ENCODE measurements around the gene BLOC1S2. TPM values are rescaled to one million over a fixed set of nuclear protein-coding genes. Genes with fewer than 3 reads are reported as not detected.

BLOC1S2 gene
- polyA plus RNA-seq, 1 donor from 2014 or later = 299 TPM

DNA sequence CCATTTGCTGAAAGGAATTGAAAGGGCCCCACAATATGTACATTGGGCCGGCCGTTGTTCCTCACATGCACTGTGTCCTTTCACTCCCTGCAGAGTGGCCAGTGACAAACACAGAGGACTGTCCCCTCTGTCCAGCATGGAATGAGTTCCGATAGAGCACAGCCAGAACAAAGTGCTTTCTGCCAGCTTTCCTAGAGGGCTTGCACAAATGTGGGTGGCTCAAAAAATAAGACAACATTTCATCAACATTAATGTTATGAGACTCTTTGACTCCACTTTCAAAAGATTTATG is 41.2 kb upstream of the BLOC1S2 start:
- no peaks in the 10 kb centered on the region for H3F3A ChIP-seq (ENCODE audit: insufficient read depth, low read length, poor library complexity, severe bottlenecking)
- no peaks in the 10 kb centered on the region for H4K20me1 ChIP-seq (ENCODE audit: insufficient read depth)
- H3K36me3 ChIP-seq (ENCODE audit: insufficient read depth, low read length) = no peaks in the 10 kb centered on the region
- no peaks in the 10 kb centered on the region for H3K9me3 ChIP-seq (ENCODE audit: low read length)
- H3K27ac ChIP-seq (ENCODE audit: low read length) = no peak overlapping the region
- peaks cover 12% of the 10 kb centered on the region for H3K27me3 ChIP-seq (ENCODE audit: insufficient read depth, low read depth, low read length)
- H3K9ac ChIP-seq (ENCODE audit: low read length) = no peak overlapping the region
- H2AFZ ChIP-seq (ENCODE audit: low read depth, low read length) = no peak overlapping the region
- H3K4me2 ChIP-seq (ENCODE audit: low read length) = no peak overlapping the region
- H3K9me2 ChIP-seq (ENCODE audit: insufficient read depth, low read length) = no peaks in the 10 kb centered on the region
- no peak overlapping the region for H3K4me3 ChIP-seq (ENCODE audit: low read length)
- no peaks in the 10 kb centered on the region for H3K79me2 ChIP-seq (replicated peaks; ENCODE audit: insufficient read depth, low read length)
- TF ChIP-seq, protein P1, sequence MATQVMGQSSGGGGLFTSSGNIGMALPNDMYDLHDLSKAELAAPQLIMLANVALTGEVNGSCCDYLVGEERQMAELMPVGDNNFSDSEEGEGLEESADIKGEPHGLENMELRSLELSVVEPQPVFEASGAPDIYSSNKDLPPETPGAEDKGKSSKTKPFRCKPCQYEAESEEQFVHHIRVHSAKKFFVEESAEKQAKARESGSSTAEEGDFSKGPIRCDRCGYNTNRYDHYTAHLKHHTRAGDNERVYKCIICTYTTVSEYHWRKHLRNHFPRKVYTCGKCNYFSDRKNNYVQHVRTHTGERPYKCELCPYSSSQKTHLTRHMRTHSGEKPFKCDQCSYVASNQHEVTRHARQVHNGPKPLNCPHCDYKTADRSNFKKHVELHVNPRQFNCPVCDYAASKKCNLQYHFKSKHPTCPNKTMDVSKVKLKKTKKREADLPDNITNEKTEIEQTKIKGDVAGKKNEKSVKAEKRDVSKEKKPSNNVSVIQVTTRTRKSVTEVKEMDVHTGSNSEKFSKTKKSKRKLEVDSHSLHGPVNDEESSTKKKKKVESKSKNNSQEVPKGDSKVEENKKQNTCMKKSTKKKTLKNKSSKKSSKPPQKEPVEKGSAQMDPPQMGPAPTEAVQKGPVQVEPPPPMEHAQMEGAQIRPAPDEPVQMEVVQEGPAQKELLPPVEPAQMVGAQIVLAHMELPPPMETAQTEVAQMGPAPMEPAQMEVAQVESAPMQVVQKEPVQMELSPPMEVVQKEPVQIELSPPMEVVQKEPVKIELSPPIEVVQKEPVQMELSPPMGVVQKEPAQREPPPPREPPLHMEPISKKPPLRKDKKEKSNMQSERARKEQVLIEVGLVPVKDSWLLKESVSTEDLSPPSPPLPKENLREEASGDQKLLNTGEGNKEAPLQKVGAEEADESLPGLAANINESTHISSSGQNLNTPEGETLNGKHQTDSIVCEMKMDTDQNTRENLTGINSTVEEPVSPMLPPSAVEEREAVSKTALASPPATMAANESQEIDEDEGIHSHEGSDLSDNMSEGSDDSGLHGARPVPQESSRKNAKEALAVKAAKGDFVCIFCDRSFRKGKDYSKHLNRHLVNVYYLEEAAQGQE (IDR thresholded peaks at IDR 0.05; ENCODE audit: borderline replicate concordance) = no peak
- TF ChIP-seq RAD21 (conservative IDR thresholded peaks at IDR 0.05) = no peak
- TF ChIP-seq, protein P2, sequence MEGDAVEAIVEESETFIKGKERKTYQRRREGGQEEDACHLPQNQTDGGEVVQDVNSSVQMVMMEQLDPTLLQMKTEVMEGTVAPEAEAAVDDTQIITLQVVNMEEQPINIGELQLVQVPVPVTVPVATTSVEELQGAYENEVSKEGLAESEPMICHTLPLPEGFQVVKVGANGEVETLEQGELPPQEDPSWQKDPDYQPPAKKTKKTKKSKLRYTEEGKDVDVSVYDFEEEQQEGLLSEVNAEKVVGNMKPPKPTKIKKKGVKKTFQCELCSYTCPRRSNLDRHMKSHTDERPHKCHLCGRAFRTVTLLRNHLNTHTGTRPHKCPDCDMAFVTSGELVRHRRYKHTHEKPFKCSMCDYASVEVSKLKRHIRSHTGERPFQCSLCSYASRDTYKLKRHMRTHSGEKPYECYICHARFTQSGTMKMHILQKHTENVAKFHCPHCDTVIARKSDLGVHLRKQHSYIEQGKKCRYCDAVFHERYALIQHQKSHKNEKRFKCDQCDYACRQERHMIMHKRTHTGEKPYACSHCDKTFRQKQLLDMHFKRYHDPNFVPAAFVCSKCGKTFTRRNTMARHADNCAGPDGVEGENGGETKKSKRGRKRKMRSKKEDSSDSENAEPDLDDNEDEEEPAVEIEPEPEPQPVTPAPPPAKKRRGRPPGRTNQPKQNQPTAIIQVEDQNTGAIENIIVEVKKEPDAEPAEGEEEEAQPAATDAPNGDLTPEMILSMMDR (IDR thresholded peaks at IDR 0.05; ENCODE audit: poor library complexity, severe bottlenecking) = no peak
- TF ChIP-seq EP300 (conservative IDR thresholded peaks at IDR 0.05; ENCODE audit: poor library complexity, severe bottlenecking) = no peak
- no peak for TF ChIP-seq MXI1 (conservative IDR thresholded peaks at IDR 0.05; ENCODE audit: poor library complexity, severe bottlenecking)

DNA sequence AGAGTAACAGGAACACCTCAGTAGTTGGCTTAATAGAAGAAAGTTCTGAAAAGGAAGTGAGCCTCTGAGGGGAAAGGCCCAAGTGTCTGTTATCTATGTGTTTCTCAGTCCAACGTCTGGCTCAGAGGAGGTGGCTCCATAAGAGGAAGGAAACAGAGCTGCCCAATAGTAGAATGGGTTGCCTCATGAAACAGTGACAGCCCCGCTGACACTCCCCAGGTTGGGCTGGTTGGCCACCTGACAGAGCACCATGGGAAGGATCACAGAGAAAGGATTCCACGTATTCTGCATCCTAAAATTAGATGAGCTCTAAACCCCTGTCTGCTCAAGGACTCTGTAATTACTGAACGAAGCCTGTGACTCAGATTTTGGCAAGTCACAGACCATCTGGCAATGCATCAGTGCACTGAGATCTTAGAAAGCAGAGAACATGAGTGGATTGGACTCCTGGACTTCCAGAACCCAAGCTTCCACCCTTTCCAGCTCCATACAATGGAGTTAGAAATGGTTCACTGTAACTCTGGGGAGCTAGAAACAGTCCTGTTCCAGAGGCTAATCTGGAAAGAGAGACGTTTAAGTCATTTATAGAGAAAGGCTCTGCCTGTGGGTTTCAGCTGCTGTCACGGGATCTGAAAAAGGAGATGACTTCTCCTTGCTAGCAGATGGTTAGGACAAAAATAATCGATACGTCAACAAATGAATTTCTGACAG is 40.7 kb upstream of the BLOC1S2 start:
- H2AFZ ChIP-seq (ENCODE audit: low read depth, low read length) = no peak overlapping the region

More for the DNA sequence above, 40.7 kb upstream of the BLOC1S2 start:
- H3K36me3 ChIP-seq (ENCODE audit: insufficient read depth, low read length) = no peaks in the 10 kb centered on the region
- H3K4me2 ChIP-seq (ENCODE audit: low read length) = no peak overlapping the region
- H3F3A ChIP-seq (ENCODE audit: insufficient read depth, low read length, poor library complexity, severe bottlenecking) = no peaks in the 10 kb centered on the region
- H3K27ac ChIP-seq (ENCODE audit: low read length) = no peak overlapping the region
- H3K9me3 ChIP-seq (ENCODE audit: low read length) = no peaks in the 10 kb centered on the region
- H3K9me2 ChIP-seq (ENCODE audit: insufficient read depth, low read length) = no peaks in the 10 kb centered on the region
- TF ChIP-seq EZH2 (IDR thresholded peaks at IDR 0.05; ENCODE audit: borderline replicate concordance, insufficient read depth, low read length, poor library complexity, severe bottlenecking) (no peak), SMC3 (conservative IDR thresholded peaks at IDR 0.05; ENCODE audit: poor library complexity) (no peak), POLR2AphosphoS5 (IDR thresholded peaks at IDR 0.05) (no peak), TAF1 (IDR thresholded peaks at IDR 0.05; ENCODE audit: low read depth) (no peak), MXI1 (conservative IDR thresholded peaks at IDR 0.05; ENCODE audit: poor library complexity, severe bottlenecking) (no peak), RAD21 (conservative IDR thresholded peaks at IDR 0.05) (no peak), EP300 (conservative IDR thresholded peaks at IDR 0.05; ENCODE audit: poor library complexity, severe bottlenecking) (no peak)
- TF ChIP-seq, protein P2 (IDR thresholded peaks at IDR 0.05; ENCODE audit: poor library complexity, severe bottlenecking) = no peak
- TF ChIP-seq, protein P1 (IDR thresholded peaks at IDR 0.05; ENCODE audit: borderline replicate concordance) = no peak
- H3K9ac ChIP-seq (ENCODE audit: low read length) = no peak overlapping the region
- H3K79me2 ChIP-seq (replicated peaks; ENCODE audit: insufficient read depth, low read length) = no peaks in the 10 kb centered on the region
- no peak overlapping the region for H3K4me3 ChIP-seq (ENCODE audit: low read length)
- H3K27me3 ChIP-seq (ENCODE audit: insufficient read depth, low read depth, low read length) = peaks cover 12% of the 10 kb centered on the region
- H4K20me1 ChIP-seq (ENCODE audit: insufficient read depth) = no peaks in the 10 kb centered on the region

Data from neural cell (in vitro differentiated cells).